Neural crest cell (in vitro differentiated cells): ENCODE results near the gene CARMIL1. TPM values are rescaled to one million over a fixed set of nuclear protein-coding genes. Genes with fewer than 3 reads are reported as not detected.

Source experiments
- DNase-seq: peaks from one replicate; pipeline ENCODE4 v3.0.0; 2021; ENCODE audit warnings: low read depth, mixed read lengths, low spot score
- H3K27ac Mint-ChIP-seq: one replicate; pipeline ENCODE4 v1.8.0; 2021; ENCODE audit warnings: mild to moderate bottlenecking, mixed read lengths; ENCODE audit not compliant: unreplicated experiment
- H3K27me3 Mint-ChIP-seq: 2 replicates; pipeline ENCODE4 v1.8.0; 2021; ENCODE audit warnings: low read depth, mild to moderate bottlenecking, mixed read lengths
- H3K36me3 Mint-ChIP-seq: 2 replicates; pipeline ENCODE4 v1.8.0; 2021; ENCODE audit warnings: low read depth, mild to moderate bottlenecking, mixed read lengths
- H3K4me1 Mint-ChIP-seq: 2 replicates; pipeline ENCODE4 v1.8.0; 2021; ENCODE audit warnings: mixed read lengths
- H3K4me3 Mint-ChIP-seq: one replicate; pipeline ENCODE4 v1.8.0; 2021; ENCODE audit warnings: mild to moderate bottlenecking, mixed read lengths
- H3K9me3 Mint-ChIP-seq: 2 replicates; pipeline ENCODE4 v1.8.0; 2021; ENCODE audit warnings: mixed read lengths
- CTCF ChIP-seq: fragments of 200-600 bp; sonication (generic); conservative IDR thresholded peaks from 2 replicates; pipeline ENCODE4 v1.5.0; 2021; ENCODE audit warnings: antibody characterized with exemption, mild to moderate bottlenecking
- total RNA-seq: library from RNA; stranded (reverse); gene quantifications from 2 replicates; pipeline ENCODE4 v1.2.1, GENCODE V29; 2021

The CARMIL1 gene
- total RNA-seq, 1 donor from 2014 or later = 4.5 TPM

DNA sequence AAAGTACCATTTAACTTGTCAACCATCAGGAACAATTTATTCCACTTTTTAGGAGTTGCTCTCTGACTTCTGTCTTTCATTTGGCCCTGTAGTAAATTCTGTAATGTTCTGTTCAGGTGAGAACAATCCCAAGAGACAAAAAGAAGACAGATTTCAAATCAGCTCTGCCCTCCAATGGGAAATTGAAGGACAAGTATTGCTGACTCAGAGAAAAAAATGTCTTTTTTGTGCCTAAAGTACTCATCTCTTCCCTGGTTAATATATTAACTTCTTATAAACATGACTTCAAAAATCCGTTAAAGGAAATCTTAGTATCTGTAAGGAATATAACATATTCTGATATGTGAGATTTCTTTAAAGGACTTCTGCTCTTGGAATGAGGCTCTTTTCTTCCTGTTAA is 334.2 kb downstream of the CARMIL1 start:
- Mint-ChIP-seq H3K27me3 (no peaks in the 10 kb centered on the region), H3K9me3 (no peaks in the 10 kb centered on the region), H3K27ac (no peak overlapping the region), H3K36me3 (no peaks in the 10 kb centered on the region), H3K4me1 (no peaks in the 10 kb centered on the region), H3K4me3 (no peak overlapping the region)
- no peak for DNase-seq
- TF ChIP-seq CTCF = no peak

DNA sequence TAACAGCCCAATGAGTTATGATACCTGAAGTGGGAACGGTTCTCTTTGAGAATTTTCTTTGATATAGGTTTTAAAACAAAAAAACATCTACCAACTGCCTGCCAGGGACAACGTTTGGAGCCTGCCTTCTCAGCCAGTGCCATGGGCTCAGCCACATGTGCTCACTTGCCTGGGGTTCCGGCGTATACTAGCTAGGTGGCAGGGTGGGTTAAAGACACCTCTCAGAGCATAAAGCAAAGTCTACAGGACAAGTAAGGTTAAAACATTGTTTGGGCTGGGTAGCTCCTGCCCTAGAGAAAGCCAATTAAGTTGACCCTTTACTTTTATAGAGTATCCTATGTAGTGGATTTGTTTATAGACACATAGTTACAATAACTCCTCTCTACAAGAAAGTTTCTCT is 334.9 kb downstream of the CARMIL1 start:
- Mint-ChIP-seq H3K36me3 (no peaks in the 10 kb centered on the region), H3K27ac (no peak overlapping the region), H3K27me3 (no peaks in the 10 kb centered on the region), H3K4me3 (no peak overlapping the region), H3K9me3 (no peaks in the 10 kb centered on the region), H3K4me1 (peaks cover 2% of the 10 kb centered on the region)
- DNase-seq = no peak
- no peak for TF ChIP-seq CTCF

DNA sequence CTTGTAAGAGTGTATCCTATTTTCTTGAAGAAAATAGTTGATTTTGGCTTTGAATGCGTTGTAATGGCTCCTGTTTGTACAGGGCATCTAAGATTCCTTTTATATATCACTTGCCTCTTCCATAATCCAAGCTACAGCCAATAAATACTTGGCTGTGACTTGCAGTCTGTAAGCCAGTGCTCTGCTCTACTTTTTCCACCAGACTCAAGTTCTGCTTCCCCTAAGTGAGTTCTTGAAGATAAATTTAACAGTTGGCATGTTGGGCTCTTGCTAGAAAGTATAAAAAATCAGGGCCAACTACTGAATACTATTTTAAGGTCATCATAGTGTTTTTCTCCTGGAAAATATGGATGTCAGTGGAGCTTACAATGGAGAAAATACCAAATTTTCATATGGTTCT is 336.3 kb downstream of the CARMIL1 start:
- Mint-ChIP-seq H3K4me3 (no peak overlapping the region), H3K27ac (no peak overlapping the region), H3K9me3 (no peaks in the 10 kb centered on the region), H3K36me3 (no peaks in the 10 kb centered on the region), H3K27me3 (no peaks in the 10 kb centered on the region), H3K4me1 (peaks cover 10% of the 10 kb centered on the region)
- DNase-seq = no peak
- no peak for TF ChIP-seq CTCF

DNA sequence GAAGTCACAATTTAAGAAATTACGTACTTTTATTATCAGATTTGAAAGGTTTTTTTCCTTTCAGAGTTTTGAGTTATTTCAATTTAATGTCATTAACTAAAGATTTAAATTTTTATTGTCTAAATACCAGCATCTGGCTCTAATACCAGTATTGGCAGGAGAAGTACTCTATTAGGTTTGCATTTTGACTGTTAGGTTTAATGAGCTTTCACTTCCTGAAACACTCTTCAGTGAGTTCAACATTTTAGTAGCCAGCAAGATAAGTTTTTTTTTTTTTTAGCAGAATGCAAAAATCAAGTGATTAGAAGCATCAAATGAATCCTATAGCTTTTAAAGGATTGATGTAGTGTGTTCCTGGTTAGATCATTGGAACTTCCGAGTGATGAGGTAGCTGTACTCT is 338.8 kb downstream of the CARMIL1 start:
- Mint-ChIP-seq H3K4me3 (no peak overlapping the region), H3K36me3 (no peaks in the 10 kb centered on the region), H3K27ac (no peak overlapping the region), H3K4me1 (peaks cover 10% of the 10 kb centered on the region), H3K9me3 (no peaks in the 10 kb centered on the region), H3K27me3 (no peaks in the 10 kb centered on the region)
- no peak for DNase-seq
- TF ChIP-seq CTCF = no peak

DNA sequence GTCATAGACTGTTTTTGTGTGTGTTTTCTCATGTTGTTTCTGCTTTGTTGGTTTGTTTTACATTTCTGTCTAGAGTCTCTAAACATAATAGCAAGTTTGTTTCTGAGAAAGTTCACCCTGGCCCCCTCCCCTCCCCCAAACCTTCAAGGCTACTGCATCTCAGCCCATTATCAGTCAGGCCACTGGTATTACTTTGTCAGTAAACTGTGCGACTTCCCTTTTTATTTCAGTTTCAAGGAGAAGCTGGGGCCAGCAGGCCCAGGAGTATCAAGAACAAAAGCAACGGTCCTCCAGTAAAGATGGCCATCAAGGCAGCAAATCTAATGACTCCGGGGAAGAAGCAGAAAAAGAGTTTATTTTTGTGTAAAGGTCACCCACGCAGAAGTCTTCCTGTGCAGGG is 340.0 kb downstream of the CARMIL1 start:
- Mint-ChIP-seq H3K27me3 (no peaks in the 10 kb centered on the region), H3K4me1 (peaks cover 10% of the 10 kb centered on the region), H3K27ac (no peak overlapping the region), H3K4me3 (no peak overlapping the region), H3K9me3 (no peaks in the 10 kb centered on the region), H3K36me3 (no peaks in the 10 kb centered on the region)
- no peak for TF ChIP-seq CTCF
- DNase-seq = no peak

- Mint-ChIP-seq H3K36me3 (no peaks in the 10 kb centered on the region), H3K4me3 (no peak overlapping the region)
Observed at GRCh38 chr6:25620391-25620790, 341.2 kb downstream of the CARMIL1 start.

More at GRCh38 chr6:25620391-25620790, 341.2 kb downstream of the CARMIL1 start:
- no peaks in the 10 kb centered on the region for H3K27me3 Mint-ChIP-seq
- no peak for DNase-seq
- H3K9me3 Mint-ChIP-seq = no peaks in the 10 kb centered on the region
- H3K4me1 Mint-ChIP-seq = peaks cover 10% of the 10 kb centered on the region
- TF ChIP-seq CTCF = no peak
- H3K27ac Mint-ChIP-seq = no peak overlapping the region
